B cell (primary cell): ENCODE measurements around the gene TRIP10. TPM values are rescaled to one million over a fixed set of nuclear protein-coding genes. Genes with fewer than 3 reads are reported as not detected.

ENCODE experiments used
- ATAC-seq: fragments of 200-7000 bp; cut with Tn5 transposase; one replicate; pipeline ENCODE4 v1.10.0; 2021; ENCODE audit warnings: low read depth, mild to moderate bottlenecking, moderate number of reproducible peaks, moderate library complexity
- CTCF ChIA-PET: fragments of 350-600 bp; sonication (Branson Sonifier 250); formaldehyde crosslinking; loops from one replicate; lab custom pipeline; 2021; ENCODE audit warnings: antibody characterized with exemption, inconsistent platforms; lab: Charles Lee
- POLR2A ChIA-PET: fragments of 350-600 bp; sonication (Branson Sonifier 250); formaldehyde crosslinking; loops from one replicate; lab custom pipeline; 2021; ENCODE audit warnings: antibody characterized with exemption; lab: Charles Lee
- DNase-seq: peaks from one replicate; pipeline ENCODE4 v3.0.0; 2013
- H2AFZ ChIP-seq: 2 replicates; pipeline ENCODE4 v1.6.1; 2012; ENCODE audit warnings: mild to moderate bottlenecking, low read depth, low read length; ENCODE audit not compliant: insufficient read depth, poor library complexity, severe bottlenecking
- H3K27ac ChIP-seq, 2 donors: 1 replicate in 1 of 2; 2 replicates in 1 of 2; pipeline ENCODE4 v1.5.1; 2012 to 2013; ENCODE audit warnings: low read length in 2 of 2, mild to moderate bottlenecking in 2 of 2, moderate library complexity in 1 of 2
- H3K27me3 ChIP-seq, 4 experiments: fragments of 200-600 bp in 1 of 4; sonication (generic) in 1 of 4; replicated peaks in 1 of 4; 1 replicate in 2 of 4; 2 replicates in 2 of 4; pipeline versions ENCODE4 v1.6.1 to v1.7.0; 2013 to 2016; ENCODE audit warnings: low read length in 3 of 4, mild to moderate bottlenecking in 2 of 4, mixed read lengths in 1 of 4, moderate library complexity in 1 of 4; ENCODE audit not compliant: insufficient read depth in 4 of 4, control insufficient read depth in 3 of 4; ENCODE audit errors: control extremely low read depth in 1 of 4
- H3K36me3 ChIP-seq, 2 experiments: replicated peaks in 1 of 2; 1 replicate in 1 of 2; 2 replicates in 1 of 2; pipeline versions ENCODE4 v1.6.1 to v1.7.1; 2013; ENCODE audit warnings: low read length in 1 of 2; ENCODE audit not compliant: insufficient read depth in 2 of 2, control insufficient read depth in 1 of 2; ENCODE audit errors: control extremely low read depth in 1 of 2, extremely low read depth in 1 of 2
- H3K4me1 ChIP-seq, 2 donors: fragments of 200-600 bp in 1 of 2; sonication (generic) in 1 of 2; 1 replicate in 1 of 2; 2 replicates in 1 of 2; pipeline versions ENCODE4 v1.5.1 to v1.6.1; 2013 to 2017; ENCODE audit warnings: low read length in 2 of 2; ENCODE audit not compliant: control insufficient read depth in 2 of 2, insufficient read depth in 2 of 2
- H3K4me2 ChIP-seq: replicated peaks from 2 replicates; pipeline ENCODE3; 2012; ENCODE audit warnings: mild to moderate bottlenecking, low read depth, low read length; ENCODE audit not compliant: poor library complexity, severe bottlenecking
- H3K4me3 ChIP-seq, 5 experiments: fragments of 200-600 bp in 1 of 5; sonication (generic) in 1 of 5; 1 replicate in 3 of 5; 2 replicates in 2 of 5; pipeline versions ENCODE4 v1.5.1 to v1.7.0; 2011 to 2016; ENCODE audit warnings: low read length in 4 of 5, mild to moderate bottlenecking in 4 of 5, low read depth in 2 of 5, control low read depth in 1 of 5, moderate library complexity in 1 of 5; ENCODE audit not compliant: insufficient read depth in 1 of 5; ENCODE audit errors: control extremely low read depth in 1 of 5, extremely low read depth in 1 of 5
- H3K79me2 ChIP-seq: fragments of 200-600 bp; sonication (generic); one replicate; pipeline ENCODE4 v1.6.0; 2016; ENCODE audit warnings: low read length; ENCODE audit not compliant: control insufficient read depth, insufficient read depth
- H3K9ac ChIP-seq: fragments of 200-600 bp; sonication (generic); 2 replicates; pipeline ENCODE4 v1.6.1; 2017; ENCODE audit warnings: mild to moderate bottlenecking, low read length, moderate library complexity
- H3K9me3 ChIP-seq, 3 donors: one replicate each; pipeline versions ENCODE4 v1.6.1 to v1.7.1; 2013; ENCODE audit warnings: low read length in 2 of 3; ENCODE audit not compliant: control insufficient read depth in 2 of 3, insufficient read depth in 1 of 3; ENCODE audit errors: control extremely low read depth in 1 of 3
- H4K20me1 ChIP-seq: 2 replicates; pipeline ENCODE4 v1.6.0; 2012; ENCODE audit warnings: mild to moderate bottlenecking, low read length; ENCODE audit not compliant: insufficient read depth, control insufficient read depth, poor library complexity, severe bottlenecking
- H3K27ac Mint-ChIP-seq: one replicate; pipeline ENCODE4 v1.8.0; 2021; ENCODE audit warnings: mixed read lengths
- H3K27me3 Mint-ChIP-seq: one replicate; pipeline ENCODE4 v1.8.0; 2021; ENCODE audit warnings: mixed read lengths
- H3K4me1 Mint-ChIP-seq: one replicate; pipeline ENCODE4 v1.8.0; 2021; ENCODE audit warnings: mixed read lengths
- H3K4me3 Mint-ChIP-seq: one replicate; pipeline ENCODE4 v1.8.0; 2021; ENCODE audit warnings: mixed read lengths
- H3K9me3 Mint-ChIP-seq: one replicate; pipeline ENCODE4 v1.8.0; 2022; ENCODE audit warnings: mixed read lengths; ENCODE audit not compliant: insufficient read depth
- EZH2 ChIP-seq: IDR thresholded peaks from 2 replicates; pipeline ENCODE4 v1.6.1; 2012; ENCODE audit warnings: borderline replicate concordance, low read depth, mild to moderate bottlenecking, moderate library complexity, low read length; ENCODE audit not compliant: insufficient read depth, poor library complexity, severe bottlenecking
- WGBS: methylation state at CpG from one replicate; pipeline ENCODE4 v1.1.5; 2013; ENCODE audit warnings: missing lambda C conversion rate; ENCODE audit not compliant: insufficient coverage; 5-methylcytosine and 5-hydroxymethylcytosine counted together
- intact Hi-C: fragments of 100-400 bp; cut with micrococcal nuclease; formaldehyde crosslinking; loops from one replicate; pipeline ENCODE4 v1.10.0; 2022
- polyA plus RNA-seq: library from polyadenylated mRNA; depleted of rRNA; stranded (reverse); fragments of >200 nt; gene quantifications from 2 replicates; pipeline ENCODE4 v1.2.3, GENCODE V29; 2012
- total RNA-seq, 2 donors: library from RNA; stranded (reverse); fragments of 120-200 nt in 1 of 2; gene quantifications; 1 replicate in 1 of 2; 2 replicates in 1 of 2; pipeline versions ENCODE4 v1.2.3 to v1.2.4, GENCODE V29; 2013 to 2022
- TF ChIP-seq, protein P1 (sequence below): fragments of 200-600 bp; IDR thresholded peaks from one replicate; pipeline ENCODE4 v1.8.0; 2022; ENCODE audit warnings: antibody characterized with exemption, mild to moderate bottlenecking

The TRIP10 gene
- total and polyA plus RNA-seq, 2 donors (not counting 1 experiment from before 2014, with no cell fraction given), result 5.9 to 42.7 TPM

DNA sequence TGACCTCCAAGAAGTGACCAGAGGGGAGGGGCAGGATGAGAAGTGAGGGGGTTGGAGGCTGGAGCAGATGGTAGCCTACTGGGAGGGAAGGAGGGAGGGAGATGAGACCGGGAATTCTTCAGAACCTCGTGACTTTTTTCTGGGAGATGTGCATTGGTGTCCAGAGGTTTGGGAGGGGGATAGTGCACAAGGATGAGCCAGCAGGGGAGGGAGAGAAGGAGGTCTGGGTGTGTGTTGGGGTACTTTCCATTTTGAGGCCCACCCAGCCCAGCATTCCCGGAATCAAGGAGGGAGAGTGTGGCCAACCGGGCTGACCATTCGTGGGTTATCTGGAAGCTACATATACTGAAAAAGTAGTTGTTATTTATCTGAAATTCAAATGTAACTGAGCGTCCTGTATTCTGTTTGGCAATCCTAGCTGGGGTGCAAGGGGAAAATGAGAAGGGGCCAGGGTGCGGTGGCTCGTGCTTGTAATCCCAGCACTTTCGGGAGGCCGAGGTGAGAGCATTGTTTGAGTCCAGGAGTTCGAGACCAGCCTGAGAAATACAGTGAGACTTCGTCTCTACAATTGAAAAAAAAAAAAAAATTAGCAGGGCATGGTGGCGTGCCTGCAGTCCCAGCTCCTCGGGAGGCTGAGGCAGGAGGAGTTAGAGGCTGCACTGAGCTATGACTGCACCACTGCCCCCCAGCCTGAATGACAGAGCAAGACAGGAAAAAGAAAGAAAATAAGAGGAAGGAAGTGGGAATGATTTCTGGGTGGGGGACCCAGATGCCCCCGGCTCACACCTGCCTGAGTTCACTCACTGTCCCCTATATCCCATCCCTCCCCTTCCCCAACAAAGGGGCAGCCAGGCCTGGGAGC lies 14.6 kb upstream of the TRIP10 start:
- no peaks in the 10 kb centered on the region for H3K27me3 Mint-ChIP-seq
- peaks cover 69% of the 10 kb centered on the region for H3K4me1 Mint-ChIP-seq
- ATAC-seq (no peak), DNase-seq (no peak)
- no peak overlapping the region for H3K4me3 Mint-ChIP-seq
- no peaks in the 10 kb centered on the region for H3K36me3 ChIP-seq
- no peak overlapping the region for H3K4me3 ChIP-seq
- ChIA-PET POLR2A (interaction anchor here (0.6 to 1.0 kb wide), 3 partner anchors 12 to 680 kb away, joined by 3 to 4 read pairs (median 4); no protein-coding TSS in a partner anchor), CTCF (interaction anchor here (0.7 to 1.4 kb wide), 2 partner anchors 11 to 27 kb away, joined by 3 to 7 read pairs; no protein-coding TSS in a partner anchor)
- no peak overlapping the region for H2AFZ ChIP-seq
- WGBS, result 96% methylated on average over 12 of the region's 15 CpGs
- H3K27me3 ChIP-seq, result no peaks in the 10 kb centered on the region
- TF ChIP-seq, protein P1, sequence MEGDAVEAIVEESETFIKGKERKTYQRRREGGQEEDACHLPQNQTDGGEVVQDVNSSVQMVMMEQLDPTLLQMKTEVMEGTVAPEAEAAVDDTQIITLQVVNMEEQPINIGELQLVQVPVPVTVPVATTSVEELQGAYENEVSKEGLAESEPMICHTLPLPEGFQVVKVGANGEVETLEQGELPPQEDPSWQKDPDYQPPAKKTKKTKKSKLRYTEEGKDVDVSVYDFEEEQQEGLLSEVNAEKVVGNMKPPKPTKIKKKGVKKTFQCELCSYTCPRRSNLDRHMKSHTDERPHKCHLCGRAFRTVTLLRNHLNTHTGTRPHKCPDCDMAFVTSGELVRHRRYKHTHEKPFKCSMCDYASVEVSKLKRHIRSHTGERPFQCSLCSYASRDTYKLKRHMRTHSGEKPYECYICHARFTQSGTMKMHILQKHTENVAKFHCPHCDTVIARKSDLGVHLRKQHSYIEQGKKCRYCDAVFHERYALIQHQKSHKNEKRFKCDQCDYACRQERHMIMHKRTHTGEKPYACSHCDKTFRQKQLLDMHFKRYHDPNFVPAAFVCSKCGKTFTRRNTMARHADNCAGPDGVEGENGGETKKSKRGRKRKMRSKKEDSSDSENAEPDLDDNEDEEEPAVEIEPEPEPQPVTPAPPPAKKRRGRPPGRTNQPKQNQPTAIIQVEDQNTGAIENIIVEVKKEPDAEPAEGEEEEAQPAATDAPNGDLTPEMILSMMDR, result no peak
- TF ChIP-seq EZH2, result no peak
- peak overlapping the region in 1 of 2 donors; percentile 39 for H3K27ac ChIP-seq
- peaks cover 3% of the 10 kb centered on the region for H3K79me2 ChIP-seq
- no peak overlapping the region for H3K9ac ChIP-seq
- peaks cover 58 to 61% of the 10 kb centered on the region in 2 donors for H3K4me1 ChIP-seq
- intact Hi-C loops, result loop anchor here (5.0 to 10.0 kb wide), 2 partner anchors 50 to 137 kb away; partner anchors contain the start of gene TNFSF14
- no peaks in the 10 kb centered on the region for H4K20me1 ChIP-seq
- no peaks in the 10 kb centered on the region for H3K9me3 Mint-ChIP-seq
- H3K9me3 ChIP-seq, result peaks cover 0 to 3% (median 0%) of the 10 kb centered on the region in 3 donors
- H3K27ac Mint-ChIP-seq, result peak overlapping the region; percentile 83
- H3K4me2 ChIP-seq, result peak overlapping the region; percentile 42
